Lower leg skin (tissue), 3 donors: ENCODE data around the gene GSTM1.
"Not testable (repeated sequence)": the region's sequence is repeated elsewhere in the genome, so short reads cannot be mapped to it uniquely, and the experiment has no call there.

Experiments
- POLR2A ChIP-seq, 2 donors: fragments of 450-650 bp; IDR thresholded peaks; one replicate each; pipeline ENCODE4 v1.6.1; 2016 to 2017; ENCODE audit warnings: antibody characterized with exemption in 2 of 2, mild to moderate bottlenecking in 1 of 2, moderate library complexity in 1 of 2
- TF ChIP-seq, protein P1 (sequence below), 3 donors: fragments of 450-650 bp; IDR thresholded peaks; one replicate each; pipeline ENCODE4 v1.5.1; 2016; ENCODE audit warnings: antibody characterized with exemption in 3 of 3, mild to moderate bottlenecking in 3 of 3, moderate library complexity in 2 of 3

- TF ChIP-seq, protein P1, sequence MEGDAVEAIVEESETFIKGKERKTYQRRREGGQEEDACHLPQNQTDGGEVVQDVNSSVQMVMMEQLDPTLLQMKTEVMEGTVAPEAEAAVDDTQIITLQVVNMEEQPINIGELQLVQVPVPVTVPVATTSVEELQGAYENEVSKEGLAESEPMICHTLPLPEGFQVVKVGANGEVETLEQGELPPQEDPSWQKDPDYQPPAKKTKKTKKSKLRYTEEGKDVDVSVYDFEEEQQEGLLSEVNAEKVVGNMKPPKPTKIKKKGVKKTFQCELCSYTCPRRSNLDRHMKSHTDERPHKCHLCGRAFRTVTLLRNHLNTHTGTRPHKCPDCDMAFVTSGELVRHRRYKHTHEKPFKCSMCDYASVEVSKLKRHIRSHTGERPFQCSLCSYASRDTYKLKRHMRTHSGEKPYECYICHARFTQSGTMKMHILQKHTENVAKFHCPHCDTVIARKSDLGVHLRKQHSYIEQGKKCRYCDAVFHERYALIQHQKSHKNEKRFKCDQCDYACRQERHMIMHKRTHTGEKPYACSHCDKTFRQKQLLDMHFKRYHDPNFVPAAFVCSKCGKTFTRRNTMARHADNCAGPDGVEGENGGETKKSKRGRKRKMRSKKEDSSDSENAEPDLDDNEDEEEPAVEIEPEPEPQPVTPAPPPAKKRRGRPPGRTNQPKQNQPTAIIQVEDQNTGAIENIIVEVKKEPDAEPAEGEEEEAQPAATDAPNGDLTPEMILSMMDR (IDR thresholded peaks at IDR 0.05) = not testable (repeated sequence)
- not testable (repeated sequence) for TF ChIP-seq POLR2A (IDR thresholded peaks at IDR 0.05)
Observed at GRCh38 chr1:109711593-109712320, 24.1 kb downstream of the GSTM1 start, which contains the start of gene GSTM5.
